Activated naive CD8-positive, alpha-beta T cell treated with anti-CD3 and anti-CD28 coated beads for 36 hours (primary cell): ENCODE data around the gene CCM2. TPM values are rescaled to one million over a fixed set of nuclear protein-coding genes. Genes with fewer than 3 reads are reported as not detected.
"Not testable (repeated sequence)": the region's sequence is repeated elsewhere in the genome, so short reads cannot be mapped to it uniquely, and the experiment has no call there.

ENCODE experiments used
- DNase-seq: peaks from one replicate; pipeline ENCODE4 v3.0.0; 2021
- H3K27ac Mint-ChIP-seq: one replicate; pipeline ENCODE4 v1.8.0; 2022; ENCODE audit warnings: mild to moderate bottlenecking, moderate library complexity, mixed read lengths
- H3K27me3 Mint-ChIP-seq: one replicate; pipeline ENCODE4 v1.8.0; 2022; ENCODE audit warnings: mild to moderate bottlenecking, mixed read lengths
- H3K36me3 Mint-ChIP-seq: one replicate; pipeline ENCODE4 v1.8.0; 2021; ENCODE audit warnings: mild to moderate bottlenecking, mixed read lengths
- H3K4me1 Mint-ChIP-seq: one replicate; pipeline ENCODE4 v1.8.0; 2021; ENCODE audit warnings: mixed read lengths
- H3K4me3 Mint-ChIP-seq: one replicate; pipeline ENCODE4 v1.8.0; 2022; ENCODE audit warnings: mild to moderate bottlenecking, moderate library complexity, mixed read lengths
- H3K9me3 Mint-ChIP-seq: one replicate; pipeline ENCODE4 v1.8.0; 2022; ENCODE audit warnings: mixed read lengths
- total RNA-seq, 2 experiments: library from RNA; stranded (reverse); gene quantifications; one replicate each; pipeline ENCODE4 v1.2.3, GENCODE V29; 2021

Gene CCM2
- total RNA-seq, 2 experiments from 2014 or later, result 50.8 to 51.6 TPM

DNA sequence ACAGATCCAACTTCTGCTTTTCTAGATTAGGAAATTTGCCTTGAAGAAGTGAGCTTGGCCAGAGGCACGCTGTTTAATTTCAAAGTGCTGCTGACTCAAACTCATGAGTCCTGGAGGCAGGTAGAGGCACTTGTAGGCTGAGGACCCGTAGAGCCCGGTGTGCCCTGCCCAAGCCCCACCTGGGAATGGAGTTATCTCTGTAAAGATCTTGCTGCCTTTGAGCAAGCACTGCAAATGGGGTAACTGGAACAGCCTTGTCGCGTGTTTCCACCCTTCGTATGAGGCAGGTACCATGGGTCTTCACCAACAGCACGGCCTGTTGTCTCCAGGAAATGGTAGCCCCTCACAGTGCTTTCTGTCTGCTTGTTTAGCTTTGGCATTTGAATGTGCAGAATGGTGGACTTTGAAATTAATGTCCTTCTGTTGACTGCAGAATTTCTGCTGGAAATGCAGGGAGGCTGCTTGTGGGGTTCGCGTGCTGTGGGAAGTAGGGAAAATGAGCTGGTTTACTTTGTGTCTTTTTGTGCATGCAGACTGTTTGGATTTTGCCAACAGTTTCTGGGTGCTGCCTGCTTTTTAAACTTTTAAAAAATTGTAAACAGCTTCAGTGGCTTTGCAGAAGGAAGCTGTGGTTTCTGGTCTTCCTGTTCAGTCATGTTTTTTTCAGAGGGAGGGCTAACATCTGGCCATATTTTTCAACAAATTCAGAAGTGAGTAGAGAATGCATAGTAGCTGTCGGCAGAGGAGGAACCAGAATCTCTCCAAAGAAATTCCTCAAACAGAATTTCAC lies 27.2 kb downstream of the CCM2 start:
- Mint-ChIP-seq H3K36me3 (peaks cover 63% of the 10 kb centered on the region), H3K4me1 (peaks cover 57% of the 10 kb centered on the region), H3K27me3 (no peaks in the 10 kb centered on the region), H3K27ac (peak overlapping the region; percentile 91), H3K4me3 (peak overlapping the region; percentile 77), H3K9me3 (peaks cover 2% of the 10 kb centered on the region)
- peak; percentile 20 for DNase-seq

DNA sequence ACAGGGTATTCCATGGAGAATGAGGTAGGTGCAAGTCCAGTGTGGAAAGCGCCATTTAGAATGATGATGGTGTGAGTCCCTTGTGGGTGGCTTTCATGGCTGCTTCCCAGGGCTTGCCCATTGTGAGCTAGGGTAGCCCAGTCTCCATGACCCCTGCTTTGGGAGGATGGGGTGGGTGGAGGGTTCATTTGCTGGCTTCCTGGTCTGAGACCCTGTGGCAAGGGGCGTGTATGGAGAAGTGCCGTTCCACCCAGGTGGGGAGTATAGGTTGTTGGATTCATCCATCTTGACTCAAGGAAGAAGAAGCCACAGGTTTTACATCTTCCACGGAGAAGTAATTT lies 27.7 kb downstream of the CCM2 start:
- peaks cover 63% of the 10 kb centered on the region for H3K36me3 Mint-ChIP-seq
- H3K4me1 Mint-ChIP-seq, result peaks cover 61% of the 10 kb centered on the region
- peak overlapping the region; percentile 77 for H3K4me3 Mint-ChIP-seq
- no peak for DNase-seq
- peak overlapping the region; percentile 91 for H3K27ac Mint-ChIP-seq
- H3K9me3 Mint-ChIP-seq, result peaks cover 2% of the 10 kb centered on the region
- H3K27me3 Mint-ChIP-seq, result no peaks in the 10 kb centered on the region

GRCh38 chr7:45028138-45028919 lies 28.3 kb downstream of the CCM2 start:
- H3K27me3 Mint-ChIP-seq, result no peaks in the 10 kb centered on the region
- H3K4me1 Mint-ChIP-seq, result peaks cover 67% of the 10 kb centered on the region
- H3K27ac Mint-ChIP-seq, result peak overlapping the region; percentile 91
- DNase-seq, result peak; percentile 27
- H3K9me3 Mint-ChIP-seq, result peaks cover 2% of the 10 kb centered on the region
- peaks cover 61% of the 10 kb centered on the region for H3K36me3 Mint-ChIP-seq
- peak overlapping the region; percentile 77 for H3K4me3 Mint-ChIP-seq

- no peak for DNase-seq
- Mint-ChIP-seq H3K27me3 (no peaks in the 10 kb centered on the region), H3K9me3 (no peaks in the 10 kb centered on the region), H3K4me3 (peak overlapping the region; percentile 77), H3K27ac (peak overlapping the region; percentile 91), H3K36me3 (peaks cover 57% of the 10 kb centered on the region), H3K4me1 (peaks cover 71% of the 10 kb centered on the region)
Observed at GRCh38 chr7:45028920-45029344, 28.9 kb downstream of the CCM2 start.

DNA sequence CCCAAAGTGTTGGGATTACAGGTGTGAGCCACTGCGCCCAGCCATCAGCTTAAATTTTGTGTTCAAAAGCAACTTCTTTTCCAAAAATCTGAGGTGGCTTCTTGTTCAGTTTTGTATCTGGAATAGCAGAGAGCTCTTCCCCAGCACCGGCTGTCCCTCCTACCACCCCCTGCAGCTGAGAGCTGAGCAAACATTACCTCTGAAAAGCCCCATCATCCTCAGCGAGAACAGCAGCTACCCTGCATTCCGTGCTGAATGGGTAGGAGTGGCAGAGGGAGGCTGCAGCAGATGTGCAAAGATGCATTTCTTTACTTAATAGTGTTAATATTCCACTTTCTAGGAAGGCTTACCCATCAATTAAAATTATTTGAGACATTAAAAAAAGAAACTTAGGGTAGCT lies 31.8 kb downstream of the CCM2 start:
- no peak overlapping the region for H3K4me3 Mint-ChIP-seq
- H3K27ac Mint-ChIP-seq, result peak overlapping the region; percentile 79
- no peaks in the 10 kb centered on the region for H3K9me3 Mint-ChIP-seq
- peaks cover 34% of the 10 kb centered on the region for H3K36me3 Mint-ChIP-seq
- H3K27me3 Mint-ChIP-seq, result no peaks in the 10 kb centered on the region
- peaks cover 76% of the 10 kb centered on the region for H3K4me1 Mint-ChIP-seq
- no peak for DNase-seq

DNA sequence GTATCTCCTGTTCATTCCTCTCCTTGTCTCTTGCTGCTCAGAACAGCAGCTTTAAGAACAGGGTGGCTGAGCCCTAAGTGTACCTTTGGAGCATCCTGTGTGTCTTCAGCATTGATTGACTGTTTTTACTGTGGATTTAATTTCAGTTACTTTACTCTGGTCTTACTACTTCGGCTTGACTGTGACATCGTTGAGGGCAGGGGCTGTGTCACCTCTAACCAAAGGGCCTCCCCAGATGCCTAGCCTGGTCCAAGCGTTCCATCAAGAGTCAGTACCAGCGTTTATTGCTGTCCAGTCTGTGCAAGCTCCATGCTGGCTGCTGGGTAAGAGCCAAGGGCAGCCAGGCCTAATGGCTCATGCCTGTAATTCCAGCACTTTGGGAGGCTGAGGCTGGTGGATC lies 32.4 kb downstream of the CCM2 start:
- no peak for DNase-seq
- H3K4me3 Mint-ChIP-seq, result no peak overlapping the region

GRCh38 chr7:45033261-45033930 lies 33.4 kb downstream of the CCM2 start:
- no peaks in the 10 kb centered on the region for H3K27me3 Mint-ChIP-seq
- peak overlapping the region; percentile 79 for H3K27ac Mint-ChIP-seq

More for the DNA sequence above, 32.4 kb downstream of the CCM2 start:
- H3K4me1 Mint-ChIP-seq, result peaks cover 74% of the 10 kb centered on the region
- no peaks in the 10 kb centered on the region for H3K9me3 Mint-ChIP-seq
- H3K27me3 Mint-ChIP-seq, result no peaks in the 10 kb centered on the region
- peak overlapping the region; percentile 79 for H3K27ac Mint-ChIP-seq
- H3K36me3 Mint-ChIP-seq, result peaks cover 29% of the 10 kb centered on the region

GRCh38 chr7:45033931-45034290 lies 33.9 kb downstream of the CCM2 start:
- no peaks in the 10 kb centered on the region for H3K9me3 Mint-ChIP-seq
- H3K4me3 Mint-ChIP-seq, result no peak overlapping the region
- peaks cover 71% of the 10 kb centered on the region for H3K4me1 Mint-ChIP-seq
- peak overlapping the region; percentile 79 for H3K27ac Mint-ChIP-seq
- H3K36me3 Mint-ChIP-seq, result peaks cover 21% of the 10 kb centered on the region
- DNase-seq, result no peak
- no peaks in the 10 kb centered on the region for H3K27me3 Mint-ChIP-seq

More at GRCh38 chr7:45033261-45033930, 33.4 kb downstream of the CCM2 start:
- Mint-ChIP-seq H3K36me3 (peaks cover 22% of the 10 kb centered on the region), H3K4me3 (peak overlapping the region; percentile 5), H3K4me1 (peaks cover 71% of the 10 kb centered on the region), H3K9me3 (no peaks in the 10 kb centered on the region)
- peak; percentile 18 for DNase-seq

GRCh38 chr7:45034710-45035109 lies 34.7 kb downstream of the CCM2 start:
- H3K27me3 Mint-ChIP-seq, H3K4me3 Mint-ChIP-seq, DNase-seq, H3K27ac Mint-ChIP-seq, H3K9me3 Mint-ChIP-seq: not testable (repeated sequence)
- H3K36me3 Mint-ChIP-seq, result peaks cover 20% of the 10 kb centered on the region
- peaks cover 64% of the 10 kb centered on the region for H3K4me1 Mint-ChIP-seq

- H3K4me1 Mint-ChIP-seq, result peaks cover 62% of the 10 kb centered on the region
- no peak for DNase-seq
- H3K9me3 Mint-ChIP-seq, result no peaks in the 10 kb centered on the region
- no peaks in the 10 kb centered on the region for H3K27me3 Mint-ChIP-seq
- H3K36me3 Mint-ChIP-seq, result peaks cover 14% of the 10 kb centered on the region
- H3K4me3 Mint-ChIP-seq, result no peak overlapping the region
- H3K27ac Mint-ChIP-seq, result peak overlapping the region; percentile 46
Observed at GRCh38 chr7:45035371-45035770, 35.4 kb downstream of the CCM2 start.

GRCh38 chr7:45035893-45036292 lies 35.9 kb downstream of the CCM2 start:
- H3K9me3 Mint-ChIP-seq, result no peaks in the 10 kb centered on the region
- H3K27me3 Mint-ChIP-seq, result no peaks in the 10 kb centered on the region
- H3K4me1 Mint-ChIP-seq, result peaks cover 62% of the 10 kb centered on the region
- peak overlapping the region; percentile 35 for H3K4me3 Mint-ChIP-seq
- H3K36me3 Mint-ChIP-seq, result peaks cover 14% of the 10 kb centered on the region
- no peak for DNase-seq
- peak overlapping the region; percentile 57 for H3K27ac Mint-ChIP-seq

DNA sequence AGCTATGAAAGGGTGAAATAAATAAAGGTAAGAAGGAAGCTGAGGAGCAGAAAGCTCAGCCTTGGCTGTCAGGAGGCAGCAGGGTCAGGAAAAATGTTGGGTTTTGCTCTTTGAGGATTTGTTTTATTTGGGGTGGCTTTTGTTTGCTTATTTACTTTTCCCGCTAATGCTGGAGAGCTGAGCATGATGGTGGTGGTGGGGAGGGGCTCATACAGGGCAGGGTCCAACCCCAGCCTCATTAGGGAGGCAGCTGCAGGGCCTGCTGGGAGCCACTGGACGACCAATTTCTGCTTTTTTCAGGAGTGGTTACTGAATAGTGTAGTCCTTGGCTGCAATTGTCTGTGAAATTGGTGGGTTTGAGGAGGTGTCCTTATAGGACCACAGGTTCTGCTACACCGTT lies 36.3 kb downstream of the CCM2 start:
- peaks cover 14% of the 10 kb centered on the region for H3K36me3 Mint-ChIP-seq

GRCh38 chr7:45036796-45037195 lies 36.8 kb downstream of the CCM2 start:
- DNase-seq, result peak; percentile 24
- peaks cover 62% of the 10 kb centered on the region for H3K4me1 Mint-ChIP-seq
- no peaks in the 10 kb centered on the region for H3K27me3 Mint-ChIP-seq
- no peaks in the 10 kb centered on the region for H3K9me3 Mint-ChIP-seq
- H3K36me3 Mint-ChIP-seq, result peaks cover 13% of the 10 kb centered on the region
- peak overlapping the region; percentile 58 for H3K4me3 Mint-ChIP-seq
- peak overlapping the region; percentile 57 for H3K27ac Mint-ChIP-seq

More for the DNA sequence above, 36.3 kb downstream of the CCM2 start:
- Mint-ChIP-seq H3K4me3 (peak overlapping the region; percentile 58), H3K4me1 (peaks cover 62% of the 10 kb centered on the region), H3K27me3 (no peaks in the 10 kb centered on the region), H3K9me3 (no peaks in the 10 kb centered on the region), H3K27ac (peak overlapping the region; percentile 57)
- DNase-seq, result no peak

DNA sequence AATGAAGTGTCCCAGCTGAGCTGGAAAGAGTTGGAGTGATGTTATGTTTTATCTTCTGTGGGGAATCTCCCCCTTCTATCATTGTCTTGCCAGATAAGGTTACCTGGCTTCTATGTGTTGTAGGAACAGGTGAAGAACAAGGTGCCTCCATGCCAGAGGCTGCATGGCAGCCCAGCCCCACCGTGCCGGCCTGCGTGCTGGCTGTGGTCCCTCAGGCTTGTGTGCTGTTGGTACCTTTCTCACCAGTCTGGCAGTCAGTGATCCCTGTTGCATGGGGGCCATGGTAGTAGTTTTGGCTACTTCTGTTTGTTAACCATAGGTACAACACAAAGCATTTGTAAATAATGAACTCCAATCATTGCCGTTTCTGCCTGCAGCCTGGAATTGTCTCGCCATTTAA lies 37.9 kb downstream of the CCM2 start:
- peak overlapping the region; percentile 63 for H3K27ac Mint-ChIP-seq
- DNase-seq, result no peak
- peaks cover 19% of the 10 kb centered on the region for H3K36me3 Mint-ChIP-seq
- H3K27me3 Mint-ChIP-seq, result no peaks in the 10 kb centered on the region
- H3K4me3 Mint-ChIP-seq, result peak overlapping the region; percentile 46
- no peaks in the 10 kb centered on the region for H3K9me3 Mint-ChIP-seq
- peaks cover 56% of the 10 kb centered on the region for H3K4me1 Mint-ChIP-seq

DNA sequence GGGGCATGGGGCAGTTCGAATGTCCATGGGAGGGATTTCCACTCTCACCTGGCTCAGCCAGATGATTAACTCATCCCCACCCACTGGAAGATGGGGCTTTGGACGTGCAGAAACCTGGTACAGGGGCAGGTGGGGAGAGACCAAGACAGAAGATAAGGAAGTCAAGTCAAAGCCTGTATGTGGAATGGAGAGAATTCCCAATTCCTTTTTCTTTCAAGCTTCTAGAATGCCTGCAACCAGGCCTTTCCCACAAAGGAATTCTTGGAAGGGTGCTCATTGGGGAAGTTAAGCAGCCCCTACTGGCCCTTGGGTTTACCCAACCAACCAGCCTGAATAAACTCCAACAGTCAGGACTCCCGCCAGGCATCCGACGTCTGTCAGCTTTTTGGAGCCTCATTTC lies 39.1 kb downstream of the CCM2 start:
- Mint-ChIP-seq H3K27ac (peak overlapping the region; percentile 27), H3K27me3 (no peaks in the 10 kb centered on the region), H3K4me3 (no peak overlapping the region), H3K4me1 (peaks cover 47% of the 10 kb centered on the region), H3K36me3 (peaks cover 27% of the 10 kb centered on the region), H3K9me3 (no peaks in the 10 kb centered on the region)
- DNase-seq, result no peak
